HG02642 (cell line): ENCODE results near the gene EREG.
"Not testable (repeated sequence)": the region's sequence is repeated elsewhere in the genome, so short reads cannot be mapped to it uniquely, and the experiment has no call there.

Source experiments
- ATAC-seq: cut with Tn5 transposase; IDR thresholded peaks from one replicate; pipeline ENCODE4 v1.9.1; 2021; ENCODE audit warnings: mild to moderate bottlenecking; ENCODE audit not compliant: unreplicated experiment, poor library complexity

EREG gene

GRCh38 chr4:74340421-74340820 is 24.5 kb upstream of the EREG start:
- ATAC-seq = not testable (repeated sequence)

- no peak for ATAC-seq
Observed at GRCh38 chr4:74344031-74344430, 20.9 kb upstream of the EREG start.

- ATAC-seq = no peak
Observed at GRCh38 chr4:74353858-74354257, 11.1 kb upstream of the EREG start.

- ATAC-seq = no peak
Observed at GRCh38 chr4:74357965-74358364, 7.0 kb upstream of the EREG start.

- no peak for ATAC-seq
Observed at GRCh38 chr4:74361671-74362070, 3.3 kb upstream of the EREG start.

- no peak for ATAC-seq
Observed at GRCh38 chr4:74362347-74362746, 2.6 kb upstream of the EREG start.

- no peak for ATAC-seq
Observed at GRCh38 chr4:74364256-74364651, 691 bp upstream of the EREG start.

GRCh38 chr4:74365761-74366160 is 816 bp downstream of the EREG start:
- no peak for ATAC-seq

- peak; percentile 40 for ATAC-seq
Observed at GRCh38 chr4:74366367-74366911, 1.5 kb downstream of the EREG start.

GRCh38 chr4:74367656-74368290 is 2.8 kb downstream of the EREG start:
- no peak for ATAC-seq

- no peak for ATAC-seq
Observed at GRCh38 chr4:74368596-74368995, 3.7 kb downstream of the EREG start.

- no peak for ATAC-seq
Observed at GRCh38 chr4:74369855-74370254, 4.9 kb downstream of the EREG start.

- peak; percentile 82 for ATAC-seq
Observed at GRCh38 chr4:74370912-74371311, 6.0 kb downstream of the EREG start.

GRCh38 chr4:74374128-74374527 is 9.2 kb downstream of the EREG start:
- no peak for ATAC-seq

- ATAC-seq = no peak
Observed at GRCh38 chr4:74374561-74375327, 9.8 kb downstream of the EREG start.

- no peak for ATAC-seq
Observed at GRCh38 chr4:74375824-74376426, 11.0 kb downstream of the EREG start.

- ATAC-seq = peak; percentile 43
Observed at GRCh38 chr4:74376888-74377483, 12.0 kb downstream of the EREG start.

GRCh38 chr4:74377714-74378113 is 12.8 kb downstream of the EREG start:
- ATAC-seq = no peak

- no peak for ATAC-seq
Observed at GRCh38 chr4:74378573-74378972, 13.6 kb downstream of the EREG start.

GRCh38 chr4:74379912-74380311 is 15.0 kb downstream of the EREG start:
- ATAC-seq = no peak

- ATAC-seq = no peak
Observed at GRCh38 chr4:74385386-74385785, 20.4 kb downstream of the EREG start.
